HepG2 (cell line): ENCODE data around the gene TLE2. TPM values are rescaled to one million over a fixed set of nuclear protein-coding genes. Genes with fewer than 3 reads are reported as not detected.

Experiments used
- BCL6 ChIP-seq: IDR thresholded peaks from 2 replicates; pipeline ENCODE4 v1.6.1; 2016; ENCODE audit warnings: missing genetic modification reagents, missing compliant biosample characterization
- CREB1 ChIP-seq, 2 experiments: fragments of 450-650 bp in 1 of 2; IDR thresholded peaks; 2 replicates each; pipeline ENCODE4 v1.6.1; 2016 to 2017; ENCODE audit warnings: control low read depth in 1 of 2, mild to moderate bottlenecking in 1 of 2, missing compliant biosample characterization in 1 of 2, missing genetic modification characterization in 1 of 2
- ELF3 ChIP-seq: IDR thresholded peaks from 2 replicates; pipeline ENCODE4 v1.6.1; 2016; ENCODE audit warnings: missing genetic modification reagents, missing compliant biosample characterization
- FOXA3 ChIP-seq: IDR thresholded peaks from 2 replicates; pipeline ENCODE4 v1.6.1; 2016; ENCODE audit warnings: missing genetic modification reagents, missing compliant biosample characterization
- GPN1 ChIP-seq: sonication (generic); formaldehyde crosslinking; IDR thresholded peaks from 2 replicates; pipeline ENCODE4 v1.5.1; 2020; ENCODE audit warnings: missing genetic modification reagents, borderline replicate concordance
- KMT2B ChIP-seq: IDR thresholded peaks from 2 replicates; pipeline ENCODE4 v1.6.1; 2016; ENCODE audit warnings: missing genetic modification reagents, missing compliant biosample characterization
- MEIS2 ChIP-seq: sonication (generic); formaldehyde crosslinking; IDR thresholded peaks from 2 replicates; pipeline ENCODE4 v1.9.0; 2021; ENCODE audit warnings: mild to moderate bottlenecking, missing genetic modification reagents
- NCOA1 ChIP-seq: sonication (generic); formaldehyde crosslinking; IDR thresholded peaks from 2 replicates; pipeline ENCODE4 v1.9.0; 2021; ENCODE audit warnings: missing genetic modification reagents
- RFX5 ChIP-seq: IDR thresholded peaks from 2 replicates; pipeline ENCODE4 v1.6.1; 2011; ENCODE audit warnings: low read depth, low read length, improper control_type of control experiment
- SOX5 ChIP-seq: IDR thresholded peaks from 2 replicates; pipeline ENCODE4 v1.6.1; 2016; ENCODE audit warnings: borderline replicate concordance
- TAF15 ChIP-seq: fragments of 200-400 bp; formaldehyde crosslinking; IDR thresholded peaks from one replicate; pipeline ENCODE4 v1.6.1; 2018; ENCODE audit warnings: mild to moderate bottlenecking, low read depth, low read length; ENCODE audit not compliant: poor library complexity, severe bottlenecking
- ZNF34 ChIP-seq: sonication (generic); formaldehyde crosslinking; IDR thresholded peaks from 2 replicates; pipeline ENCODE4 v1.4.0; 2020; ENCODE audit warnings: mild to moderate bottlenecking, missing genetic modification reagents, borderline replicate concordance
- ZNF446 ChIP-seq: sonication (generic); formaldehyde crosslinking; IDR thresholded peaks from 2 replicates; pipeline ENCODE4 v1.5.0; 2020; ENCODE audit warnings: mild to moderate bottlenecking, missing genetic modification reagents
- ZNF572 ChIP-seq: sonication (generic); formaldehyde crosslinking; IDR thresholded peaks from 2 replicates; pipeline ENCODE4 v1.5.1; 2020; ENCODE audit warnings: mild to moderate bottlenecking, missing genetic modification reagents
- ZNF589 ChIP-seq: sonication (generic); formaldehyde crosslinking; conservative IDR thresholded peaks from 2 replicates; pipeline ENCODE4 v1.8.0; 2022; ENCODE audit warnings: mild to moderate bottlenecking, moderate library complexity, missing genetic modification reagents
- ZNF790 ChIP-seq: sonication (generic); formaldehyde crosslinking; IDR thresholded peaks from 2 replicates; pipeline ENCODE4 v1.8.0; 2022; ENCODE audit warnings: missing genetic modification reagents, mild to moderate bottlenecking, borderline replicate concordance
- polyA plus RNA-seq, 8 experiments: library from polyadenylated mRNA; depleted of rRNA in 3 of 8; stranded (reverse) in 7 of 8; unstranded in 1 of 8; fragments of >200 nt; fragmentation: Illumina TruSeq in 4 of 8; extraction: Trizol in 4 of 8; gene quantifications; 2 replicates each; pipeline versions ENCODE4 v1.2.1 to v1.2.3, GENCODE V29; 2011 to 2016; ENCODE audit warnings: low read depth in 4 of 8, missing spikeins in 1 of 8, mixed read lengths in 1 of 8; ENCODE audit not compliant: insufficient read depth in 1 of 8
- total RNA-seq, 5 experiments: library from RNA; depleted of rRNA; stranded (reverse); fragments of >200 nt; fragmentation: Illumina TruSeq; extraction: Trizol; gene quantifications; 2 replicates each; pipeline ENCODE4 v1.2.3, GENCODE V29; 2016; ENCODE audit warnings: low read depth in 1 of 5
- TF ChIP-seq, protein P1 (sequence below): sonication (generic); formaldehyde crosslinking; IDR thresholded peaks from 2 replicates; pipeline ENCODE4 v1.4.0; 2020; ENCODE audit warnings: missing genetic modification reagents
- TF ChIP-seq, protein P2 (sequence below): sonication (generic); formaldehyde crosslinking; conservative IDR thresholded peaks from 2 replicates; pipeline ENCODE4 v1.4.0; 2020; ENCODE audit warnings: missing genetic modification reagents
- TF ChIP-seq, protein P3 (sequence below): sonication (generic); formaldehyde crosslinking; IDR thresholded peaks from 2 replicates; pipeline ENCODE4; 2020; ENCODE audit warnings: missing genetic modification reagents, mild to moderate bottlenecking, borderline replicate concordance
- TF ChIP-seq, protein P4 (sequence below): sonication (generic); formaldehyde crosslinking; IDR thresholded peaks from 2 replicates; pipeline ENCODE4 v1.4.0; 2020; ENCODE audit warnings: missing genetic modification reagents

TLE2 gene
- total and polyA plus RNA-seq, 2 of the 13 experiments (the other 11 are each of a cell fraction or from before 2014, with no cell fraction given): 0.07 to 0.81 TPM

DNA sequence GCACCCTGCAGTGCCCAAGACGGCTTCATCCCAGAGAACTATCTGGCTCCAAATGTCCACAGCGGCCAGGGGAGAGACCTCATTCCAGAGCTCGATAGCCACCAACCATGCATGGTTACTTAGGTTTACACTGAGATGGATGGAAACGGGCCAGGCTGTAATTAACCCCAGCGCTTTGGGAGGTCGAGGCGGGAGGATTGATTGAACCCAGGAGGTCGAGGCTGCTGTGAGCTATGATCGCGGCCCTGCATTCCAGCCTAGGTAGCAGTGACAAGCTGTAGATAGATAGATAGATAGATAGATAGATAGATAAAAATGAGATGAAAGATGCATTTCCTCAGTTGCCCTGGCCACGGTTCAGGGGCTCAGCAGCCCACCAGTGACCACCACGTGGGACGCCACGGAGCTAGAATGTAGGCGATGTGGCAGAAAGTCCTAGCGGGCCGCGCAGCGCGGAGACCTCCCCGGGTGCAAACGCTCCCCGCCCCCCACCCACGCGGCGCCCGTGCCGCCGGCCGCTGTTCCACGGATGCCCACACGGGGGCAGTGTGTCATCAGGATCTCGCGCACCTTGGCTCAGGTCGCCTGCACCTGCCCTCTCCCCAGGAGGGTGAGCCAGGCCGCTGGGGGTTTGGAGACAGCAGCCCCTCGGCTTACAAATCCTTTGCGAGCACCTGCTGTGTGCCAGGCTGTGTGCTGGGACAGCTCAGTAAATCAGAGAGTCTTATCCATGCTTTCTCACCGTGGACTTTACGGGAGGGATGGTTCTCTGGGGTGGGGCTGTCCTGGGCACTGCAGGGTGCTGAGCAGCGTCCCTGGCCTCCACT is 46.7 kb upstream of the TLE2 start (continued):
- TF ChIP-seq, protein P1, sequence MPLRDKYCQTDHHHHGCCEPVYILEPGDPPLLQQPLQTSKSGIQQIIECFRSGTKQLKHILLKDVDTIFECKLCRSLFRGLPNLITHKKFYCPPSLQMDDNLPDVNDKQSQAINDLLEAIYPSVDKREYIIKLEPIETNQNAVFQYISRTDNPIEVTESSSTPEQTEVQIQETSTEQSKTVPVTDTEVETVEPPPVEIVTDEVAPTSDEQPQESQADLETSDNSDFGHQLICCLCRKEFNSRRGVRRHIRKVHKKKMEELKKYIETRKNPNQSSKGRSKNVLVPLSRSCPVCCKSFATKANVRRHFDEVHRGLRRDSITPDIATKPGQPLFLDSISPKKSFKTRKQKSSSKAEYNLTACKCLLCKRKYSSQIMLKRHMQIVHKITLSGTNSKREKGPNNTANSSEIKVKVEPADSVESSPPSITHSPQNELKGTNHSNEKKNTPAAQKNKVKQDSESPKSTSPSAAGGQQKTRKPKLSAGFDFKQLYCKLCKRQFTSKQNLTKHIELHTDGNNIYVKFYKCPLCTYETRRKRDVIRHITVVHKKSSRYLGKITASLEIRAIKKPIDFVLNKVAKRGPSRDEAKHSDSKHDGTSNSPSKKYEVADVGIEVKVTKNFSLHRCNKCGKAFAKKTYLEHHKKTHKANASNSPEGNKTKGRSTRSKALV (CRISPR knock-in tag): no peak
- TF ChIP-seq ELF3 (CRISPR knock-in tag) (0 out of 2 replicates have a peak, but pooled peaks have one; percentile 27), CREB1 (IDR thresholded peaks at IDR 0.05) (no peak), CREB1 (CRISPR knock-in tag; IDR thresholded peaks at IDR 0.05) (no peak), RFX5 (no peak), TAF15 (no peak), KMT2B (CRISPR knock-in tag) (no peak), FOXA3 (no peak), ZNF446 (CRISPR knock-in tag) (no peak), GPN1 (CRISPR knock-in tag) (no peak), ZNF790 (no peak), BCL6 (0 out of 2 replicates have a peak, but pooled peaks have one; percentile 19), ZNF589 (CRISPR knock-in tag) (no peak), ZNF34 (0 out of 2 replicates have a peak, but pooled peaks have one; percentile 45), SOX5 (CRISPR knock-in tag) (no peak), MEIS2 (CRISPR knock-in tag) (no peak), NCOA1 (no peak), ZNF572 (no peak)
- TF ChIP-seq, protein P2, sequence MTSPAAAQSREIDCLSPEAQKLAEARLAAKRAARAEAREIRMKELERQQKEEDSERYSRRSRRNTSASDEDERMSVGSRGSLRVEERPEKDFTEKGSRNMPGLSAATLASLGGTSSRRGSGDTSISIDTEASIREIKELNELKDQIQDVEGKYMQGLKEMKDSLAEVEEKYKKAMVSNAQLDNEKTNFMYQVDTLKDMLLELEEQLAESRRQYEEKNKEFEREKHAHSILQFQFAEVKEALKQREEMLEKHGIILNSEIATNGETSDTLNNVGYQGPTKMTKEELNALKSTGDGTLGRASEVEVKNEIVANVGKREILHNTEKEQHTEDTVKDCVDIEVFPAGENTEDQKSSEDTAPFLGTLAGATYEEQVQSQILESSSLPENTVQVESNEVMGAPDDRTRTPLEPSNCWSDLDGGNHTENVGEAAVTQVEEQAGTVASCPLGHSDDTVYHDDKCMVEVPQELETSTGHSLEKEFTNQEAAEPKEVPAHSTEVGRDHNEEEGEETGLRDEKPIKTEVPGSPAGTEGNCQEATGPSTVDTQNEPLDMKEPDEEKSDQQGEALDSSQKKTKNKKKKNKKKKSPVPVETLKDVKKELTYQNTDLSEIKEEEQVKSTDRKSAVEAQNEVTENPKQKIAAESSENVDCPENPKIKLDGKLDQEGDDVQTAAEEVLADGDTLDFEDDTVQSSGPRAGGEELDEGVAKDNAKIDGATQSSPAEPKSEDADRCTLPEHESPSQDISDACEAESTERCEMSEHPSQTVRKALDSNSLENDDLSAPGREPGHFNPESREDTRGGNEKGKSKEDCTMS: no peak
- TF ChIP-seq, protein P3, sequence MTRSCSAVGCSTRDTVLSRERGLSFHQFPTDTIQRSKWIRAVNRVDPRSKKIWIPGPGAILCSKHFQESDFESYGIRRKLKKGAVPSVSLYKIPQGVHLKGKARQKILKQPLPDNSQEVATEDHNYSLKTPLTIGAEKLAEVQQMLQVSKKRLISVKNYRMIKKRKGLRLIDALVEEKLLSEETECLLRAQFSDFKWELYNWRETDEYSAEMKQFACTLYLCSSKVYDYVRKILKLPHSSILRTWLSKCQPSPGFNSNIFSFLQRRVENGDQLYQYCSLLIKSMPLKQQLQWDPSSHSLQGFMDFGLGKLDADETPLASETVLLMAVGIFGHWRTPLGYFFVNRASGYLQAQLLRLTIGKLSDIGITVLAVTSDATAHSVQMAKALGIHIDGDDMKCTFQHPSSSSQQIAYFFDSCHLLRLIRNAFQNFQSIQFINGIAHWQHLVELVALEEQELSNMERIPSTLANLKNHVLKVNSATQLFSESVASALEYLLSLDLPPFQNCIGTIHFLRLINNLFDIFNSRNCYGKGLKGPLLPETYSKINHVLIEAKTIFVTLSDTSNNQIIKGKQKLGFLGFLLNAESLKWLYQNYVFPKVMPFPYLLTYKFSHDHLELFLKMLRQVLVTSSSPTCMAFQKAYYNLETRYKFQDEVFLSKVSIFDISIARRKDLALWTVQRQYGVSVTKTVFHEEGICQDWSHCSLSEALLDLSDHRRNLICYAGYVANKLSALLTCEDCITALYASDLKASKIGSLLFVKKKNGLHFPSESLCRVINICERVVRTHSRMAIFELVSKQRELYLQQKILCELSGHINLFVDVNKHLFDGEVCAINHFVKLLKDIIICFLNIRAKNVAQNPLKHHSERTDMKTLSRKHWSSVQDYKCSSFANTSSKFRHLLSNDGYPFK (CRISPR knock-in tag): no peak
- TF ChIP-seq, protein P4, sequence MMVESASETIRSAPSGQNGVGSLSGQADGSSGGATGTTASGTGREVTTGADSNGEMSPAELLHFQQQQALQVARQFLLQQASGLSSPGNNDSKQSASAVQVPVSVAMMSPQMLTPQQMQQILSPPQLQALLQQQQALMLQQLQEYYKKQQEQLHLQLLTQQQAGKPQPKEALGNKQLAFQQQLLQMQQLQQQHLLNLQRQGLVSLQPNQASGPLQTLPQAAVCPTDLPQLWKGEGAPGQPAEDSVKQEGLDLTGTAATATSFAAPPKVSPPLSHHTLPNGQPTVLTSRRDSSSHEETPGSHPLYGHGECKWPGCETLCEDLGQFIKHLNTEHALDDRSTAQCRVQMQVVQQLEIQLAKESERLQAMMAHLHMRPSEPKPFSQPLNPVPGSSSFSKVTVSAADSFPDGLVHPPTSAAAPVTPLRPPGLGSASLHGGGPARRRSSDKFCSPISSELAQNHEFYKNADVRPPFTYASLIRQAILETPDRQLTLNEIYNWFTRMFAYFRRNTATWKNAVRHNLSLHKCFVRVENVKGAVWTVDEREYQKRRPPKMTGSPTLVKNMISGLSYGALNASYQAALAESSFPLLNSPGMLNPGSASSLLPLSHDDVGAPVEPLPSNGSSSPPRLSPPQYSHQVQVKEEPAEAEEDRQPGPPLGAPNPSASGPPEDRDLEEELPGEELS: no peak
